GM23248 (cell line): Measurements from ENCODE around the gene ALX4. TPM values are rescaled to one million over a fixed set of nuclear protein-coding genes. Genes with fewer than 3 reads are reported as not detected.

Source experiments
- DNase-seq: peaks from one replicate; pipeline ENCODE4 v3.0.0-alpha.2; 2015
- H2AFZ ChIP-seq: fragments of 200-600 bp; sonication (generic); 2 replicates; pipeline ENCODE4 v1.6.1; 2016; ENCODE audit warnings: antibody characterized with exemption
- H3F3A ChIP-seq: fragments of 200-600 bp; sonication (generic); 2 replicates; pipeline ENCODE4 v1.6.1; 2016; ENCODE audit warnings: mild to moderate bottlenecking, antibody characterized with exemption, mixed run types; ENCODE audit not compliant: insufficient read depth
- H3K27ac ChIP-seq: fragments of 200-600 bp; sonication (generic); 2 replicates; pipeline ENCODE4 v1.5.1; 2016; ENCODE audit warnings: mild to moderate bottlenecking
- H3K27me3 ChIP-seq: fragments of 200-600 bp; sonication (generic); replicated peaks from 2 replicates; pipeline ENCODE4 v1.6.1; 2016; ENCODE audit warnings: mild to moderate bottlenecking; ENCODE audit not compliant: insufficient read depth
- H3K36me3 ChIP-seq: fragments of 200-600 bp; sonication (generic); 2 replicates; pipeline ENCODE4 v1.6.1; 2016; ENCODE audit warnings: low read depth, mild to moderate bottlenecking
- H3K4me1 ChIP-seq: fragments of 200-600 bp; sonication (generic); 2 replicates; pipeline ENCODE4 v1.6.1; 2016; ENCODE audit warnings: mild to moderate bottlenecking; ENCODE audit not compliant: insufficient read depth
- H3K4me2 ChIP-seq: fragments of 200-600 bp; sonication (generic); one replicate; pipeline ENCODE4 v1.6.1; 2016; ENCODE audit warnings: mild to moderate bottlenecking; ENCODE audit not compliant: unreplicated experiment
- H3K4me3 ChIP-seq: fragments of 200-600 bp; sonication (generic); 2 replicates; pipeline ENCODE4 v1.5.1; 2016; ENCODE audit warnings: mild to moderate bottlenecking
- H3K79me2 ChIP-seq: fragments of 200-600 bp; sonication (generic); 2 replicates; pipeline ENCODE4 v1.6.1; 2016; ENCODE audit warnings: mild to moderate bottlenecking; ENCODE audit not compliant: insufficient read depth
- H3K9ac ChIP-seq: fragments of 200-600 bp; sonication (generic); 2 replicates; pipeline ENCODE4 v1.6.1; 2016; ENCODE audit warnings: mild to moderate bottlenecking
- H3K9me2 ChIP-seq: fragments of 200-600 bp; sonication (generic); 2 replicates; pipeline ENCODE4 v1.6.1; 2016; ENCODE audit warnings: mixed run types, mild to moderate bottlenecking, moderate library complexity; ENCODE audit not compliant: insufficient read depth
- H3K9me3 ChIP-seq: fragments of 200-600 bp; sonication (generic); one replicate; pipeline ENCODE4 v1.6.1; 2017; ENCODE audit warnings: low read depth
- H4K20me1 ChIP-seq: fragments of 200-600 bp; sonication (generic); 2 replicates; pipeline ENCODE4 v1.6.0; 2016; ENCODE audit not compliant: insufficient read depth
- EZH2 ChIP-seq: fragments of 200-600 bp; sonication (generic); IDR thresholded peaks from 2 replicates; pipeline ENCODE4 v1.6.1; 2018; ENCODE audit warnings: antibody characterized with exemption, mild to moderate bottlenecking; ENCODE audit not compliant: insufficient read depth, poor library complexity, severe bottlenecking
- EZH2phosphoT487 ChIP-seq: fragments of 200-600 bp; sonication (generic); IDR thresholded peaks from 2 replicates; pipeline ENCODE4 v1.6.1; 2018; ENCODE audit warnings: antibody characterized with exemption, moderate library complexity, mild to moderate bottlenecking, low read depth; ENCODE audit not compliant: insufficient read depth
- WGBS, 2 experiments: methylation state at CpG; one replicate each; pipeline ENCODE4 v1.1.6; 2015 to 2017; ENCODE audit warnings: low lambda C conversion rate in 2 of 2, low coverage in 1 of 2; ENCODE audit errors: missing lambda C conversion rate in 2 of 2; 5-methylcytosine and 5-hydroxymethylcytosine counted together
- in situ Hi-C: fragments of 300-500 bp; cut with MboI; formaldehyde crosslinking; loops from 2 replicates; pipeline ENCODE4 v1.15.0; 2020
- polyA plus RNA-seq: library from polyadenylated mRNA; unstranded; fragments of >200 nt; fragmentation: Nextera tagmentation; extraction: Ambion mirVana; gene quantifications from 2 replicates; pipeline ENCODE4 v1.2.1, GENCODE V29; 2016
- total RNA-seq: library from RNA; depleted of rRNA; stranded (reverse); fragments of >200 nt; shearing (Covaris generic); gene quantifications from 2 replicates; pipeline ENCODE4 v1.2.3, GENCODE V29; 2014

Gene ALX4
- total and polyA plus RNA-seq, 2 experiments from 2014 or later: not detected

- in situ Hi-C loops: loop anchor here (25.0 kb wide), 1 partner anchor 622 kb away; no protein-coding TSS in a partner anchor
- no peak overlapping the region for H3K9ac ChIP-seq
- no peak overlapping the region for H3K27ac ChIP-seq
- no peak overlapping the region for H3K4me2 ChIP-seq
- H3F3A ChIP-seq: no peaks in the 10 kb centered on the region
- H3K27me3 ChIP-seq: peaks cover 19% of the 10 kb centered on the region
- no peaks in the 10 kb centered on the region for H3K36me3 ChIP-seq
- H2AFZ ChIP-seq: no peak overlapping the region
- WGBS, 2 experiments: 33 to 36% methylated on average over 4 of the region's 4 CpGs
- no peaks in the 10 kb centered on the region for H3K9me3 ChIP-seq
- H4K20me1 ChIP-seq: no peaks in the 10 kb centered on the region
- no peaks in the 10 kb centered on the region for H3K9me2 ChIP-seq
- no peak for TF ChIP-seq EZH2
- no peaks in the 10 kb centered on the region for H3K79me2 ChIP-seq
- DNase-seq: peak; percentile 53
- H3K4me1 ChIP-seq: no peaks in the 10 kb centered on the region; the same call in 1 of the 2 replicates
- H3K4me3 ChIP-seq: no peak overlapping the region
Measured at GRCh38 chr11:44290208-44290607, 19.7 kb downstream of the ALX4 start.

GRCh38 chr11:44288133-44288526 is 21.8 kb downstream of the ALX4 start:
- H3K4me1 ChIP-seq: no peaks in the 10 kb centered on the region; the same call in 1 of the 2 replicates

GRCh38 chr11:44286911-44287310 is 23.0 kb downstream of the ALX4 start:
- Histone ChIP-seq H3F3A (no peaks in the 10 kb centered on the region), H3K9me3 (no peaks in the 10 kb centered on the region), H3K9me2 (no peaks in the 10 kb centered on the region), H3K4me2 (no peak overlapping the region), H3K36me3 (no peaks in the 10 kb centered on the region), H3K79me2 (no peaks in the 10 kb centered on the region), H3K27me3 (peaks cover 16% of the 10 kb centered on the region; the same call in 1 of the 2 replicates), H3K9ac (no peak overlapping the region), H3K4me3 (no peak overlapping the region), H4K20me1 (no peaks in the 10 kb centered on the region), H2AFZ (no peak overlapping the region), H3K27ac (no peak overlapping the region), H3K4me1 (no peaks in the 10 kb centered on the region; the same call in 1 of the 2 replicates)
- TF ChIP-seq EZH2phosphoT487 (no peak), EZH2 (no peak)
- in situ Hi-C loops: loop anchor here (10.0 to 25.0 kb wide), 2 partner anchors 238 to 625 kb away; no protein-coding TSS in a partner anchor
- DNase-seq: no peak
- WGBS, 2 experiments: 72 to 76% methylated on average over 11 of the region's 11 CpGs

More at GRCh38 chr11:44288133-44288526, 21.8 kb downstream of the ALX4 start:
- WGBS, 2 experiments: 51 to 64% methylated on average over 3 of the region's 3 CpGs
- no peaks in the 10 kb centered on the region for H3F3A ChIP-seq
- no peak overlapping the region for H3K4me3 ChIP-seq
- H3K9me2 ChIP-seq: no peaks in the 10 kb centered on the region
- H3K27ac ChIP-seq: no peak overlapping the region
- DNase-seq: no peak
- TF ChIP-seq EZH2: no peak
- TF ChIP-seq EZH2phosphoT487: no peak
- H3K9ac ChIP-seq: no peak overlapping the region
- no peak overlapping the region for H3K4me2 ChIP-seq
- peaks cover 12% of the 10 kb centered on the region; the same call in 1 of the 2 replicates for H3K27me3 ChIP-seq
- H3K9me3 ChIP-seq: no peaks in the 10 kb centered on the region
- H2AFZ ChIP-seq: no peak overlapping the region
- H4K20me1 ChIP-seq: no peaks in the 10 kb centered on the region
- in situ Hi-C loops: loop anchor here (10.0 to 25.0 kb wide), 2 partner anchors 237 to 624 kb away; no protein-coding TSS in a partner anchor
- no peaks in the 10 kb centered on the region for H3K79me2 ChIP-seq
- H3K36me3 ChIP-seq: no peaks in the 10 kb centered on the region

- Histone ChIP-seq H3K9me3 (no peaks in the 10 kb centered on the region), H3K27ac (no peak overlapping the region), H3K4me2 (no peak overlapping the region), H3K79me2 (no peaks in the 10 kb centered on the region), H3K4me3 (no peak overlapping the region), H2AFZ (peak overlapping the region; percentile 60; the same call in 1 of the 2 replicates), H3K9ac (no peak overlapping the region), H3K9me2 (no peaks in the 10 kb centered on the region), H4K20me1 (no peaks in the 10 kb centered on the region), H3K4me1 (no peaks in the 10 kb centered on the region; the same call in 1 of the 2 replicates), H3F3A (no peaks in the 10 kb centered on the region), H3K27me3 (peaks cover 14% of the 10 kb centered on the region; the same call in 1 of the 2 replicates), H3K36me3 (no peaks in the 10 kb centered on the region)
- WGBS, 2 experiments: 59 to 60% methylated on average over 10 of the region's 10 CpGs
- TF ChIP-seq EZH2phosphoT487: no peak
- TF ChIP-seq EZH2: no peak
- DNase-seq: peak; percentile 66
- in situ Hi-C loops: loop anchor here (10.0 to 25.0 kb wide), 2 partner anchors 238 to 626 kb away; no protein-coding TSS in a partner anchor
Measured at GRCh38 chr11:44286268-44286880, 23.6 kb downstream of the ALX4 start.
